Liver (tissue), 9 donors: ENCODE measurements around the gene LTA4H. TPM values are rescaled to one million over a fixed set of nuclear protein-coding genes. Genes with fewer than 3 reads are reported as not detected.
A peak's percentile ranks its signal among the peaks of the same experiment; 100 is the strongest.

Experiments
- DNase-seq: peaks from one replicate; pipeline ENCODE4 v3.0.0-alpha.2; 2017; ENCODE audit warnings: low spot score
- H3K27ac ChIP-seq, 2 donors: one replicate each; pipeline ENCODE4 v1.7.0; 2013; ENCODE audit warnings: inconsistent platforms in 2 of 2, low read length in 2 of 2, control low read depth in 1 of 2, low read depth in 1 of 2, mild to moderate bottlenecking in 1 of 2
- H3K27me3 ChIP-seq, 4 donors: one replicate each; pipeline versions ENCODE4 v1.6.1 to v1.7.0; 2013; ENCODE audit warnings: low read length in 3 of 4, inconsistent platforms in 1 of 4, mild to moderate bottlenecking in 1 of 4, moderate library complexity in 1 of 4; ENCODE audit not compliant: control insufficient read depth in 4 of 4, insufficient read depth in 4 of 4
- H3K36me3 ChIP-seq, 4 donors: one replicate each; pipeline versions ENCODE4 v1.6.1 to v1.7.0; 2013; ENCODE audit warnings: low read length in 3 of 4, mild to moderate bottlenecking in 3 of 4, low read depth in 1 of 4, moderate library complexity in 1 of 4; ENCODE audit not compliant: control insufficient read depth in 4 of 4, insufficient read depth in 3 of 4
- H3K4me1 ChIP-seq, 4 donors: one replicate each; pipeline versions ENCODE4 v1.6.1 to v1.7.0; 2013; ENCODE audit warnings: low read length in 3 of 4, mild to moderate bottlenecking in 3 of 4, moderate library complexity in 1 of 4; ENCODE audit not compliant: control insufficient read depth in 4 of 4, insufficient read depth in 4 of 4
- H3K4me3 ChIP-seq, 3 donors: one replicate each; pipeline versions ENCODE4 v1.6.1 to v1.7.0; 2013; ENCODE audit warnings: low read length in 3 of 3, control low read depth in 1 of 3, low read depth in 1 of 3, mild to moderate bottlenecking in 1 of 3
- H3K9ac ChIP-seq, 2 donors: one replicate each; pipeline ENCODE4 v1.7.0; 2013; ENCODE audit warnings: low read length in 2 of 2, mild to moderate bottlenecking in 2 of 2, moderate library complexity in 2 of 2, control low read depth in 1 of 2, low read depth in 1 of 2
- H3K9me3 ChIP-seq, 4 donors: one replicate each; pipeline versions ENCODE4 v1.6.1 to v1.7.0; 2013; ENCODE audit warnings: low read length in 3 of 4; ENCODE audit not compliant: control insufficient read depth in 4 of 4
- ATF3 ChIP-seq: IDR thresholded peaks from 2 replicates; pipeline ENCODE4 v1.6.1; 2016; ENCODE audit warnings: antibody characterized with exemption
- EGR1 ChIP-seq, 2 donors: IDR thresholded peaks; 2 replicates each; pipeline ENCODE4 v1.6.1; 2016 to 2018; ENCODE audit warnings: antibody characterized with exemption in 2 of 2, low read depth in 2 of 2
- FOXA1 ChIP-seq: IDR thresholded peaks from 2 replicates; pipeline ENCODE4 v1.6.1; 2016; ENCODE audit warnings: antibody characterized with exemption
- FOXA2 ChIP-seq: IDR thresholded peaks from 2 replicates; pipeline ENCODE4 v1.6.1; 2016; ENCODE audit warnings: antibody characterized with exemption
- GABPA ChIP-seq, 2 donors: IDR thresholded peaks in 1 of 2; conservative IDR thresholded peaks in 1 of 2; 2 replicates each; pipeline ENCODE4 v1.6.1; 2016; ENCODE audit warnings: antibody characterized with exemption in 2 of 2, mild to moderate bottlenecking in 1 of 2, moderate library complexity in 1 of 2
- HNF4A ChIP-seq, 2 donors: conservative IDR thresholded peaks; 2 replicates each; pipeline ENCODE4 v1.6.1; 2016; ENCODE audit warnings: antibody characterized with exemption in 2 of 2, mild to moderate bottlenecking in 2 of 2
- JUND ChIP-seq, 2 donors: IDR thresholded peaks; 2 replicates each; pipeline ENCODE4 v1.6.1; 2016; ENCODE audit warnings: antibody characterized with exemption in 2 of 2
- MAX ChIP-seq: IDR thresholded peaks from 2 replicates; pipeline ENCODE4 v1.6.1; 2016; ENCODE audit warnings: antibody characterized with exemption
- NR2F2 ChIP-seq: IDR thresholded peaks from 2 replicates; pipeline ENCODE4 v1.6.1; 2016; ENCODE audit warnings: antibody characterized with exemption
- RAD21 ChIP-seq, 2 donors: IDR thresholded peaks; 2 replicates each; pipeline ENCODE4 v1.6.1; 2016; ENCODE audit warnings: antibody characterized with exemption in 2 of 2, mild to moderate bottlenecking in 2 of 2
- RXRA ChIP-seq, 2 donors: IDR thresholded peaks; 2 replicates each; pipeline ENCODE4 v1.6.1; 2017 to 2018; ENCODE audit warnings: antibody characterized with exemption in 2 of 2, mild to moderate bottlenecking in 1 of 2
- SP1 ChIP-seq: IDR thresholded peaks from 2 replicates; pipeline ENCODE4 v1.6.1; 2018; ENCODE audit warnings: antibody characterized with exemption, mild to moderate bottlenecking
- TAF1 ChIP-seq: conservative IDR thresholded peaks from 2 replicates; pipeline ENCODE4 v1.6.1; 2016; ENCODE audit warnings: antibody characterized with exemption, mild to moderate bottlenecking
- YY1 ChIP-seq: IDR thresholded peaks from 2 replicates; pipeline ENCODE4 v1.6.1; 2016; ENCODE audit warnings: antibody characterized with exemption, mild to moderate bottlenecking
- ZBTB33 ChIP-seq: IDR thresholded peaks from 2 replicates; pipeline ENCODE4 v1.6.1; 2016; ENCODE audit warnings: antibody characterized with exemption
- WGBS: extraction: QIAGEN DNeasy Blood & Tissue Kit; methylation state at CpG from one replicate; pipeline ENCODE4 v1.1.7; 2013; 5-methylcytosine and 5-hydroxymethylcytosine counted together
- polyA plus RNA-seq, 2 donors: library from polyadenylated mRNA; stranded (reverse) in 1 of 2; unstranded in 1 of 2; fragments of 200-250 nt in 1 of 2; fragments of >200 nt in 1 of 2; fragmentation: Nextera tagmentation in 1 of 2; extraction: Ambion mirVana in 1 of 2; gene quantifications; one replicate each; pipeline versions ENCODE4 v1.2.1 to v1.2.3, GENCODE V29; 2013 to 2015
- total RNA-seq, 2 donors: library from RNA; depleted of rRNA; stranded (reverse); fragments of >200 nt; gene quantifications; one replicate each; pipeline ENCODE4 v1.2.3, GENCODE V29; 2014
- donor health status: healthy.
- donor health status: healthy.
- donor health status: healthy.
- donor health status: healthy.
- donor health status: healthy.

Gene LTA4H
- total and polyA plus RNA-seq, 4 donors: 16.6 to 34.5 (median 20.9) TPM

- WGBS: 90% methylated on average over 4 of the region's 4 CpGs
- Histone ChIP-seq H3K4me3 (no peak overlapping the region), H3K27me3 (no peaks in the 10 kb centered on the region), H3K9me3 (no peaks in the 10 kb centered on the region), H3K4me1 (peaks cover 0 to 13% (median 8%) of the 10 kb centered on the region in 4 donors), H3K9ac (no peak overlapping the region), H3K36me3 (no peaks in the 10 kb centered on the region), H3K27ac (no peak overlapping the region)
- no peak for DNase-seq
- no peak for TF ChIP-seq TAF1
- no peak for TF ChIP-seq FOXA2
- TF ChIP-seq EGR1 (IDR thresholded peaks at IDR 0.05; ENCODE audit: low read depth in 2 of 2): no peak
- no peak for TF ChIP-seq GABPA (IDR thresholded peaks at IDR 0.05 in 1 of 2, conservative IDR thresholded peaks at IDR 0.05 in 1 of 2)
These were observed 22.7 kb upstream of the LTA4H start for GRCh38 chr12:96057986-96058553.

- Histone ChIP-seq H3K4me3 (no peak overlapping the region), H3K9me3 (no peaks in the 10 kb centered on the region), H3K9ac (no peak overlapping the region), H3K27ac (no peak overlapping the region), H3K27me3 (no peaks in the 10 kb centered on the region), H3K4me1 (peaks cover 0 to 13% (median 8%) of the 10 kb centered on the region in 4 donors), H3K36me3 (no peaks in the 10 kb centered on the region)
- 91% methylated on average over 8 of the region's 8 CpGs for WGBS
- no peak for DNase-seq
- TF ChIP-seq NR2F2 (no peak), ZBTB33 (no peak), FOXA1 (no peak), RXRA (IDR thresholded peaks at IDR 0.05) (no peak), HNF4A (conservative IDR thresholded peaks at IDR 0.05) (no peak), TAF1 (no peak), ATF3 (no peak), GABPA (IDR thresholded peaks at IDR 0.05 in 1 of 2, conservative IDR thresholded peaks at IDR 0.05 in 1 of 2) (no peak), YY1 (no peak), EGR1 (IDR thresholded peaks at IDR 0.05; ENCODE audit: low read depth in 2 of 2) (no peak), MAX (no peak), JUND (IDR thresholded peaks at IDR 0.05) (no peak), RAD21 (IDR thresholded peaks at IDR 0.05) (no peak), FOXA2 (no peak), SP1 (no peak)
These were observed 21.5 kb upstream of the LTA4H start for GRCh38 chr12:96056646-96057455.

- H3K4me1 ChIP-seq: no peaks in the 10 kb centered on the region
- WGBS: 72% methylated on average over 4 of the region's 4 CpGs
- TF ChIP-seq SP1 (no peak), MAX (peak; percentile 20), NR2F2 (peak; percentile 37)
- H3K27me3 ChIP-seq: no peaks in the 10 kb centered on the region
- H3K36me3 ChIP-seq: no peaks in the 10 kb centered on the region
- no peak overlapping the region for H3K9ac ChIP-seq
- H3K4me3 ChIP-seq: no peak overlapping the region
- H3K9me3 ChIP-seq: no peaks in the 10 kb centered on the region
- H3K27ac ChIP-seq: peak overlapping the region; percentile 23 to 50
- DNase-seq: no peak
These were observed 18.8 kb upstream of the LTA4H start for GRCh38 chr12:96054244-96054610.
